Central memory CD4-positive, alpha-beta T cell (primary cell): ENCODE data around the gene EXTL1.

Source experiments
- DNase-seq: peaks from one replicate; pipeline ENCODE4 v3.0.0; 2022

Gene EXTL1

GRCh38 chr1:26075421-26076144, 54.0 kb downstream of the EXTL1 start:
- no peak for DNase-seq

GRCh38 chr1:26077524-26077923, 55.9 kb downstream of the EXTL1 start:
- DNase-seq = no peak

GRCh38 chr1:26078286-26079177, 57.0 kb downstream of the EXTL1 start:
- DNase-seq = no peak

- no peak for DNase-seq
These were observed 57.6 kb downstream of the EXTL1 start for GRCh38 chr1:26079178-26079563.

- DNase-seq = no peak
These were observed 58.6 kb downstream of the EXTL1 start for GRCh38 chr1:26079960-26080814.

GRCh38 chr1:26081267-26082019, 59.9 kb downstream of the EXTL1 start:
- no peak for DNase-seq

- DNase-seq = no peak
These were observed 60.4 kb downstream of the EXTL1 start for GRCh38 chr1:26082020-26082350.

GRCh38 chr1:26083208-26083607, 61.6 kb downstream of the EXTL1 start:
- DNase-seq = no peak

- no peak for DNase-seq
These were observed 62.6 kb downstream of the EXTL1 start for GRCh38 chr1:26084091-26084561.

GRCh38 chr1:26084844-26085243, 63.3 kb downstream of the EXTL1 start:
- no peak for DNase-seq
